NCI-H526 (cell line): ENCODE results near the gene GALNS.
A peak's percentile ranks its signal among the peaks of the same experiment; 100 is the strongest.

Experiments used
- DNase-seq, 2 experiments: peaks; one replicate each; lab custom pipeline; 2025; lab: John Stamatoyannopoulos, UW

GALNS gene

GRCh38 chr16:88817785-88818574 lies 38.8 kb downstream of the GALNS start:
- no peak for DNase-seq

- no peak for DNase-seq
Measured at GRCh38 chr16:88816736-88817535, 39.8 kb downstream of the GALNS start.

GRCh38 chr16:88815901-88816589 lies 40.7 kb downstream of the GALNS start:
- DNase-seq: peak in 1 of 2 experiments; percentile 79

- no peak for DNase-seq
Measured at GRCh38 chr16:88815227-88815626, 41.5 kb downstream of the GALNS start.

- DNase-seq: no peak
Measured at GRCh38 chr16:88814144-88814502, 42.6 kb downstream of the GALNS start.

GRCh38 chr16:88813269-88814143 lies 43.2 kb downstream of the GALNS start:
- no peak for DNase-seq

- peak in 1 of 2 experiments; percentile 45 for DNase-seq
Measured at GRCh38 chr16:88812513-88813268, 44.1 kb downstream of the GALNS start.

- peak; percentile 62 to 90 for DNase-seq
Measured at GRCh38 chr16:88811769-88812512, 44.8 kb downstream of the GALNS start, which contains the start of gene APRT. TSS of gene APRT (minus strand) at chr16:88811928. CDS start at chr16:88811899, 29 bp downstream.

- DNase-seq: peak; percentile 51 to 80
Measured at GRCh38 chr16:88810912-88811768, 45.6 kb downstream of the GALNS start.

- DNase-seq: peak in 1 of 2 experiments; percentile 20
Measured at GRCh38 chr16:88810166-88810911, 46.4 kb downstream of the GALNS start.

- no peak for DNase-seq
Measured at GRCh38 chr16:88809676-88810165, 47.0 kb downstream of the GALNS start.

GRCh38 chr16:88809068-88809675 lies 47.6 kb downstream of the GALNS start:
- DNase-seq: no peak

GRCh38 chr16:88807626-88808453 lies 48.9 kb downstream of the GALNS start:
- DNase-seq: no peak

GRCh38 chr16:88807142-88807625 lies 49.6 kb downstream of the GALNS start:
- DNase-seq: no peak

GRCh38 chr16:88806491-88807111 lies 50.1 kb downstream of the GALNS start:
- DNase-seq: no peak

GRCh38 chr16:88805887-88806393 lies 50.8 kb downstream of the GALNS start:
- DNase-seq: no peak
